Measurements from ENCODE around the gene MCM9.

GRCh38 chr6:118875672-118876071, 59.3 kb downstream of the MCM9 start:
- TF ChIP-seq POLR2A (IDR thresholded peaks at IDR 0.05) (no peak), CTCF (IDR thresholded peaks at IDR 0.05) (no peak)
